Activated T-cell treated with anti-CD3 and anti-CD28 coated beads, Interleukin-2, amount 50 U/mL, for 72 hours (primary cell): ENCODE results near the gene DDR2. TPM values are rescaled to one million over a fixed set of nuclear protein-coding genes. Genes with fewer than 3 reads are reported as not detected.

Experiments used
- ATAC-seq, 2 donors: fragments of 150-1000 bp; cut with Tn5 transposase; replicated peaks in 1 of 2; 2 replicates each; pipeline ENCODE4 v1.10.0; 2021; ENCODE audit warnings: moderate library complexity in 2 of 2, mild to moderate bottlenecking in 1 of 2
- DNase-seq, 2 donors: peaks; one replicate each; pipeline ENCODE4 v3.0.0; 2021 to 2022; ENCODE audit warnings: mixed read lengths in 1 of 2
- H3K27ac Mint-ChIP-seq: one replicate; pipeline ENCODE4 v1.8.0; 2022; ENCODE audit warnings: mild to moderate bottlenecking, moderate library complexity, mixed read lengths
- H3K27me3 Mint-ChIP-seq: one replicate; pipeline ENCODE4 v1.8.0; 2022; ENCODE audit warnings: low read depth, mixed read lengths
- H3K36me3 Mint-ChIP-seq, 2 donors: one replicate each; pipeline ENCODE4 v1.8.0; 2022; ENCODE audit warnings: mixed read lengths in 2 of 2, mild to moderate bottlenecking in 1 of 2; ENCODE audit not compliant: insufficient read depth in 2 of 2
- H3K4me1 Mint-ChIP-seq: one replicate; pipeline ENCODE4 v1.8.0; 2022; ENCODE audit warnings: low read depth, mixed read lengths
- H3K4me3 Mint-ChIP-seq, 2 donors: one replicate each; pipeline ENCODE4 v1.8.0; 2022; ENCODE audit warnings: mild to moderate bottlenecking in 2 of 2, mixed read lengths in 2 of 2, moderate library complexity in 2 of 2
- H3K9me3 Mint-ChIP-seq, 2 donors: one replicate each; pipeline ENCODE4 v1.8.0; 2022; ENCODE audit warnings: mixed read lengths in 2 of 2
- total RNA-seq, 2 donors: library from RNA; stranded (reverse); gene quantifications; one replicate each; pipeline ENCODE4 v1.2.3, GENCODE V29; 2022

The DDR2 gene
- total RNA-seq, 2 donors from 2014 or later = 0.17 to 0.25 TPM

DNA sequence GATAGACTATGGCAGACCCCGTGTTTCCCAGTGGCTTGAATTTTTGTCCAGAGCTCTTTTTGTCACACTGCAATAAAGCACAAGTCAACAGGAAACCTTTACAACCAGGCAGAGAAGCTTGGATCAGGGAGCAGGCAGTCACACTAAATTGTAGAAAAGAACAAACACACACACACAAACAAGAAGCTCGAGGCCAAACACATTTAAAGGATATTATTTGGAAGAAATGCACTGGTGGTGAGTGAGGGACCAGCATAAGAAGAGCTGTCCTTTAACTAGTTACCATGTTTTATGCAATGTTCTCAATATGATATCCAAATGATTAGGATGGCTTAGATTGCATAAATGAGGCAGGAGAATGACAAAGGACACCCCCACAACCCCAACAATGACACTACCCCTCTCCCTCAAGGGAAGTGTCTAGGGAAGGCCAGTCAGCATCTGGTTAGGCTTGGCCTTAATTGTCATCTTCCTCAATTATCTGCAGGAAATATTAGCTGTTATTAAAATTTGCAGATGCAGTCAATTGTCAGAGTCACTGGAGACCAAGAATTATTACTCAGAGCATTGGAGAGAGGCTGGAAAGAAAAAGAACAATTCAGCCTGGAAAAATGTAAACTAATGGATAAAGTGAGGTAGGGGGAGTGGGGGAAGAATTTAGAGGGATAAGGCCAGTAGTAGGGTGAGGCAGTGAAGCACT is 35.3 kb downstream of the DDR2 start:
- Mint-ChIP-seq H3K27me3 (peaks cover 32% of the 10 kb centered on the region), H3K9me3 (peaks cover 0 to 2% of the 10 kb centered on the region in 2 donors), H3K4me1 (no peaks in the 10 kb centered on the region), H3K4me3 (no peak overlapping the region), H3K36me3 (no peaks in the 10 kb centered on the region), H3K27ac (no peak overlapping the region)
- no peak for DNase-seq
- ATAC-seq = no peak

DNA sequence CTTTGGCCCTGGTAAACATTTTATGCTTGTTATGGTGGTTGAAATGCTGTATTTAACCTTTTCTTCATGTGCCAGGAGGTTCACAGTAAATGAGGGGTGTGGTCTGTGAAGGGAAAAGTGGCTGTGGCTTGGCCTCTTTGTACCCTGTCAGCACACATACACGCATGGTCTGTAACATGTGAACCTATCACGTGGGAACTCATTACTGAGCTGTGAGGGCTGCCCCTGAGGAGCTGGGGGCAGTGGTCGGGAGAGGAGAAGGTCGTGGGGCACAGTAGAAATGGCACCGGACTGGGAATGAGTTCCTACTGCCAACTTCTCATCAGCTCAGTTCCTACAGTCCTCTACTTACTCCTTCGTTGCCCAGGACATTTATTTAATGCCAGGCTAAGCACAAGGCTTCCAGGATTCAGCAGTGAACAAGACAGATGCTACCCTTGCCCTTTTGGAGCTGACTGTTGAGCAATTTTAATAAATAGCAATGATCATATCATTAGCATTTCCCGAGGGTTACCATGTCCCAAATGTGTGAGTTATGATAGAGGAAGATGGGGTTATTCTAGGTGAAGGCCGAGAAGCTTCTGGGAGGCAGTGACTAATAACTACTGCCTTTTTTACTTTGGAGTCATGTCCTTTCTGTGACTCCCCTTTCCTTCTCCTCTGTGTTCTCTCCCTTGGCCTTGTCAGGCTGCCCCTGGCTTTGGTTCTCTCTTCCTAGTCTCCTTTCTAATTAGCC is 38.8 kb downstream of the DDR2 start:
- no peak overlapping the region for H3K27ac Mint-ChIP-seq
- no peak for ATAC-seq
- H3K36me3 Mint-ChIP-seq = no peaks in the 10 kb centered on the region
- peaks cover 0 to 2% of the 10 kb centered on the region in 2 donors for H3K9me3 Mint-ChIP-seq
- H3K4me3 Mint-ChIP-seq = no peak overlapping the region
- no peaks in the 10 kb centered on the region for H3K4me1 Mint-ChIP-seq
- no peak for DNase-seq
- peaks cover 18% of the 10 kb centered on the region for H3K27me3 Mint-ChIP-seq

DNA sequence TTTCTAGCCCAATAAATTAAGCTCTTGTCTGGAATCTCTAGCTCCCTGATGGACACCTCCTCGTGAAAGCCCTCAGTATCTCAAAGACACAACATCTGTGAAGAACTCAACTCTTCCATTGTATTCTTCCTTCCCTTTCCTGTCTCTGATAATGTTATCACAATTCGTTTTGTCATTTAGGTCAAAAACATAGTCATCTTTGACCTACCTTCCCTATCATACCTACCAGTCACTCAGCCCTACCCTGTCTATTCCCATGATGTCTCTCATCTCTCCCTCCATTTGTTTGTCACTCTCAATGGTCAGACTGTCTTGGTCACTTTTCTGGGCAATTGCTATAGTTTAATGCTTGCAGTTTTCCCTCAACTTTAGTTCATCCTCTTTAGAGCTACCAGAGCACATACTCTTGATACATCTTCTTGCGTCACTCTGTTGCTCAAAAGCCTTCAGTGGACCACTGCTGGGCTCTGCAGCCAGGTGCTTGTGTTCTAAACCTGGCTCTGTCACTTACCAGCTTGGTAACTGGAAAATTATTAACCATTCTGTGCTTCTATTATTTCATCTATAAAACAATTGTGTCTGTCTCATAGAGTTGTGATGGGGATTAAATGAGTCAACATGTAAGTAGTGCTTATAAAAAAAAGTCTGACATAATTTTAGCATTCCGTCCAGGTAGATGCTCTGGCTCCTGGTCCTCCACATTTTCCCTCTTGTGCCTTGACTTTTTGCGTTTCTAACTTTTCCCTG is 39.6 kb downstream of the DDR2 start:
- ATAC-seq = no peak
- Mint-ChIP-seq H3K4me3 (no peak overlapping the region), H3K27me3 (peaks cover 15% of the 10 kb centered on the region), H3K4me1 (no peaks in the 10 kb centered on the region), H3K36me3 (no peaks in the 10 kb centered on the region), H3K9me3 (peaks cover 0 to 2% of the 10 kb centered on the region in 2 donors), H3K27ac (no peak overlapping the region)
- DNase-seq = no peak

DNA sequence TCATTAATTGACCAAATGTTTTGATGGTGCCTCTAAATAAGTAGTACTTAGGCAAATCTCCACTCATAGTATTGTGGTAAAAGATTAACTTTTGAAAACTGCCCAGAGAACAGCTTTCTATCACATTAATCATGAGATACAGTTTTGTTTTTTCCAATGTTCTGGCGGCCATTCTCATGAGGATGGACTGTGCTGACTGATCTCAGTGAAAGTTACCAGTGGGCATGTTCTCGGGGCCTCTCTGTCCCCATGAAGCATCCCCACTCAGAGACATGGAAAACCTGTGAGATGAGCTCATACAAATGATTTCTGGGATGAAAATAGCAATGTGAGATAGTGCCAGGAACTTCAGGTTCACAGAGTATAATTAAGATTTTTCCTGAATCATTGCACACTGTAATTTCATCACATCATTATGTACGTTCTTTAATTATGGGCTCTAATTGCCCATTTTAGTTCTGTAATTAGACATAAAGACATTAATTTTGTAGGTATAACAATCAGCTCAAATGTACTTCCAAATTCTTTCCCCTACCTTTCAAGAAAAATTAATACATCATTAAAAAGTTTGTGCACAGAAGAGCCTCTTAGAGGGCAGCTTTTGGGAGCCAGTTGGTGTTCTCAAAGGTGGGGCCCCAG is 40.5 kb downstream of the DDR2 start:
- Mint-ChIP-seq H3K9me3 (peaks cover 0 to 2% of the 10 kb centered on the region in 2 donors), H3K4me1 (no peaks in the 10 kb centered on the region), H3K27me3 (peaks cover 7% of the 10 kb centered on the region), H3K36me3 (no peaks in the 10 kb centered on the region), H3K4me3 (no peak overlapping the region), H3K27ac (no peak overlapping the region)
- ATAC-seq (no peak), DNase-seq (no peak)

DNA sequence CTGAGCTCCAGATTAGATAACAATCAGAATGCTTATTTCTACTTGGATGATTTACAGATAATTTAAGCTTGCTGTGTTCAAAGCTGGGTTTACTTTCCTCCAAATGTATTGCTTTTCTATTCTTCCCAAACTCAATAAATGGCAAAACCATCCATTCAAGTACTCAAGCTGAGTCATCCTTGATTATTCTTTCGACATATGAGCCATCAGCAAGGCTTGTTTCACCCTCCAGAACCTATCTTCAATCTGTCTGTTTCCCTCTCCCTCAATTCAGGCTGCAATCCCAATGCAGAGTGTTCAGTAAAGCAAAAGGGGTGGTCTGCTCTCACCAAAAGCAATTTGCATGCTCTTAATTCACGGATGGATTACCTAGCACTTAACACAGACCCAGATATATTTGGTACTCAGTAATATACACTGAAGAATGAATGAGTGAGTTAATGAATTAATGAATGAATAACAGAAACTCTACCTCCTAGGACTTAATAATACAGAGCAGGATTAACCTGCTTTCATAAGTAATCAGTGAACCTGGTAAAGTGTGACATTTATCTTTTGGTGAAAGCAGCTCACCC is 41.9 kb downstream of the DDR2 start:
- ATAC-seq (no peak), DNase-seq (no peak)
- Mint-ChIP-seq H3K4me1 (no peaks in the 10 kb centered on the region), H3K27ac (no peak overlapping the region), H3K36me3 (no peaks in the 10 kb centered on the region), H3K9me3 (no peaks in the 10 kb centered on the region), H3K4me3 (no peak overlapping the region), H3K27me3 (peaks cover 6% of the 10 kb centered on the region)

DNA sequence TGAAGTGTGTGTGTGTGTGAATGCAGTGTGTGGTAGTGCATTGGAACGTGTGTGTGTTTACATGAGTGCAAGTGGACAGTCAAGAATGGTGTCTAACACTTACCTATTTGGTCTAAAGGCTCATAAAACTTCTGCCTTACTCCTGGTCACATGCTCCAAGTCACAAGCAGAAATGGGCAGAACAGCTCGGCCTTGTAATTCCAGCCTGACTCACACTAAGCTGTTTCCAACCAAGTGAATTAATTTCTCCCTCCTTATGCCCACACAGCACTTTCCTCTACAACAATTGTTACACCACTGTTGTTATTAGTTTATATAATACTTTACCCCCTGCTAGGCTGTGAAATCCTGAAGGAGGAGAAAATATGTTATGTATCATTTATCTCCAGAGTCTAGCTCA is 43.8 kb downstream of the DDR2 start:
- Mint-ChIP-seq H3K9me3 (peaks cover 0 to 2% of the 10 kb centered on the region in 2 donors), H3K4me1 (no peaks in the 10 kb centered on the region), H3K27me3 (no peaks in the 10 kb centered on the region), H3K4me3 (no peak overlapping the region), H3K27ac (no peak overlapping the region), H3K36me3 (peaks cover 0 to 1% of the 10 kb centered on the region in 2 donors)
- DNase-seq (no peak), ATAC-seq (no peak)

DNA sequence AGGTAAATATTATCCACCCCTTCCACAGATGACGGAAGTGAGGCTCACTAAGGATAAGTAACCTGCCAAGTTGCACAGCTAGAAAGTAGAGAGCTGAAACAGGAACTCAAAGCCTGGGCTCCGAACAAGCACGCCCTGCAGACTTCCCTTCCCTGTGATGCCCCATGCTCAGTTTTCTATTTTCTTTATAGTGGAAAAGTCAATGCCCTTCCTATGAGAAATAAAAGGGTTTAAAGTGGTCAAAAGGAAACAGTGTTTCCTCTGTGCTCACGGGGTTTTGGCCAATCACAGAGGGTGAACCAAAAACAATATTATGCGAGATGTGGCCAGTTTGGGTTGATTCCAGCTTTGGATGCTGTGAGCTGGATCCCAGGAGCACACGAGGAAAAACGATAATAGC is 44.5 kb downstream of the DDR2 start:
- no peak overlapping the region for H3K4me3 Mint-ChIP-seq
- H3K4me1 Mint-ChIP-seq = no peaks in the 10 kb centered on the region
- peaks cover 0 to 1% of the 10 kb centered on the region in 2 donors for H3K36me3 Mint-ChIP-seq
- peaks cover 0 to 2% of the 10 kb centered on the region in 2 donors for H3K9me3 Mint-ChIP-seq
- DNase-seq = no peak
- H3K27ac Mint-ChIP-seq = no peak overlapping the region
- no peaks in the 10 kb centered on the region for H3K27me3 Mint-ChIP-seq
- no peak for ATAC-seq

DNA sequence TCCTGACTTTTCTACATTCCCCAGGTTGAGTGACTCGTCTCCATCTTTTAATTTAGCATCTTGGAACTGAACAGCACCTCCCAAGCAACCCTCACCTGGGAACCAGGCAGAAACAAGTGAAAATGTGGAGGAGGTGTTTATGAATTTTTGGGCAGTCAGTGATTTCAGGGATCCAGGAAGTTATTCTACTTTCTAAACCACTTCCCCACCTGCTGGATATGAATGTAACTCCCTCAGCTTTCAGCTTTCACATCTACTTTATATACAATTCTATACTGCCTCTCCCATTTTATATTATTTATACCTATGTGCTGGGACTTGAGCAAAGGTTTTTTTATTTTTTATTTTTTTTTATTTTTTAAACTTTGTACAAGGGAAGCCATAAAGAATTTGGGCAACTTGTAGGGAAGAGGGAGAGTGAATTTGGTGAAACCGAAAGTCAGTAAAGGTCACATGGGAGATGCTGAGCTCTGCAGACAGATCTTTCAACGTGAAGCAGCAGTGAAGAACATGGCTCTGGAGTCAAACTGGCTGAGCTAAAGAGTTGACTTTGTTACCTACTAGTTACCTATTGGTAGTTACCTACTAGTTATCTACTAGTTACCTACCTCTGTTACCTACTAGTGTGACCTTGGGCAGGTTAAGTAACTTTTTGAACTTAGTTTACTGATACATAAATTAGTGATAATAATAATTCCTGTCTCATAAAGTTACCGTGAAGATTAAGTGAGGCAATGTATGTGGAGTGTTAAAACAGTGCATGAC is 45.5 kb downstream of the DDR2 start:
- no peaks in the 10 kb centered on the region for H3K4me1 Mint-ChIP-seq
- ATAC-seq = no peak
- no peaks in the 10 kb centered on the region for H3K27me3 Mint-ChIP-seq
- peaks cover 0 to 2% of the 10 kb centered on the region in 2 donors for H3K9me3 Mint-ChIP-seq
- no peak overlapping the region for H3K4me3 Mint-ChIP-seq
- no peak for DNase-seq
- H3K36me3 Mint-ChIP-seq = peaks cover 0 to 1% of the 10 kb centered on the region in 2 donors
- H3K27ac Mint-ChIP-seq = no peak overlapping the region

DNA sequence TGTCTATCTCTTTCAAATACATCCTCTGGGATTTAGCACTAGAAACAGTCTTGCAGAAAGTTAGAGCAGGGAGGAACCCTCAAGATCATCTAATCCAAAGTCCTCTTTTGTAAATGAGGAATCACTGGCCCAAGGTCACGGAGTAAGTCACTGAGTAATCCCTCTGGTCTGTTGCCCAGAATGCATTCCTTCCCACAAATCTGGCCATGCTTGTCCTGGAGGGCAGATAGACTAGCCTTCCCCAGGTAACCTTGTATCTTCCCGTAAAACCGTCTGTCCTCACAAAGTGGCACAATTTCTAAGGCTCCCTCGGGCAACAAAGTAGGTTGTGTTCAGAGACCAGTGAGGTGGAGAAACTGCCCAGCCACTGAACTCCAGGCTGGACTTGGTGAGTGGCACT is 46.2 kb downstream of the DDR2 start:
- no peak overlapping the region for H3K4me3 Mint-ChIP-seq

DNA sequence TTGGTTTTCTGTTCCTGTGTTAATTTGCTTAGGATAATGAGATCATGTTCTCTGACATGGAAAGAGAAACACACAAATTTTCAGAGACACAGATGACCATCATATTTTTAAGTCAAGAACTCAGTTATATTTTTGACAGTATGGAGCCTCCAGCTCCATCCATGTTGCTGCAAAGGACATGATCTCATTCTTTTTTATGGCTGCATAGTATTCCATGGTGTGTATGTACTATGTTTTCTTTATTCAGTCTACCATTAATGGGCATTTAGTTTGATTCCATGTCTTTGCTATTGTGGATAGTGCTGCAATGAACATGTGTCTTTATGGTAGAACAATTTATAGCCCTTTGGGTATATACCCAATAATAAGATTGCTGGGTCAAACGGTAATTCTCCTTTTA is 47.0 kb downstream of the DDR2 start:
- no peaks in the 10 kb centered on the region for H3K27me3 Mint-ChIP-seq
- no peak overlapping the region for H3K27ac Mint-ChIP-seq
- ATAC-seq (no peak), DNase-seq (no peak)
- H3K4me1 Mint-ChIP-seq = no peaks in the 10 kb centered on the region
- H3K4me3 Mint-ChIP-seq = no peak overlapping the region
- H3K36me3 Mint-ChIP-seq = peaks cover 0 to 1% of the 10 kb centered on the region in 2 donors
- peaks cover 0 to 2% of the 10 kb centered on the region in 2 donors for H3K9me3 Mint-ChIP-seq

More for the DNA sequence above, 46.2 kb downstream of the DDR2 start:
- H3K9me3 Mint-ChIP-seq = peaks cover 0 to 2% of the 10 kb centered on the region in 2 donors
- ATAC-seq (no peak), DNase-seq (no peak)
- no peak overlapping the region for H3K27ac Mint-ChIP-seq
- no peaks in the 10 kb centered on the region for H3K4me1 Mint-ChIP-seq
- H3K36me3 Mint-ChIP-seq = peaks cover 0 to 1% of the 10 kb centered on the region in 2 donors
- no peaks in the 10 kb centered on the region for H3K27me3 Mint-ChIP-seq

DNA sequence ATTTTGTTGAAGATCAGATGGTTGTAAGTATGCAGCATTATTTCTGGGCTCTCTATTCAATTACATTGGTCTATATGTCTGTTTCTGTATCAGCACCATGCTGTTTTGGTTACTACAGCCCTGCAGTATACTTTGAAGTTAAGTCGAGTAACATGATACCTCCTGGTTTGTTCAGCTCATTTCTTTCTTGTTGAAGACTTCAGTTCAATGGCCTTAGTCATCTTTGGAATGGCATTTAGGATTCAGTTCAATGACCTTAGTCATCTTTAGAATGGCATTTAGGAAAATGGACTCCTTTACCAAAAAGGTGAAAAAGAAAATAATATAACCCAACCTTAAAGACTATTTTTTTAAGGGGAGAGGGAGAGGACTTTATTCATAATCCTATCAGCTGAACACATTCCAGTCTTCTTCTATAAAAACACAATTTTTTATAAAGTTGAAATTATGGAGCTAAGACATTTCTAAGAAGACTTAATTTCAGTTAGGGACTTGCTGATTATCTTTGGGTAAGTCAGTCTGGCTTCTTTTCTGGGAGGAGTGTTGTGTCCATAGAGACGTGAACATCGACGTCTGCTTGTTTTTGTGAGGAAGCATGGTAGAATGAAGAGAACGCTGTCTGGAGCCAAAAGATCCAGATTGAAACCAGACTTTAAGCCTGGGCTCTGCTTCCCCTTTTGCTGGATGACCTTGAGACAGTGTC is 48.3 kb downstream of the DDR2 start:
- Mint-ChIP-seq H3K4me1 (no peaks in the 10 kb centered on the region), H3K9me3 (peaks cover 0 to 2% of the 10 kb centered on the region in 2 donors), H3K4me3 (no peak overlapping the region), H3K27me3 (no peaks in the 10 kb centered on the region), H3K27ac (no peak overlapping the region), H3K36me3 (peaks cover 0 to 1% of the 10 kb centered on the region in 2 donors)
- ATAC-seq (no peak), DNase-seq (no peak)

DNA sequence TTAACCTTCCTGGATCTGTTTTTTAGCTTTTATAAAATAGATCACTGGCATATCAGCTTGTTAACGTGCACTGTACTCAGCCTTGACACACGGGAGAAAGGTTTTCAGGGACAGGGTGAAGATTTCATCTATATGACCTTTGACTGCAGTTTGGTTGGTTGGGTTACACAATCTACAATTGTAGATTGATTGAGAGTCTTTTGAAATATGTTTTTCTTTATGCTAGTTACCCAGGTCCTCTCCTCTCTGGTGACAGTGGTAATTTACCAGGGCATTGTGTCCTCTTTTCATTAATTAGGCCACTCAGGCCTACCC is 48.8 kb downstream of the DDR2 start:
- Mint-ChIP-seq H3K27ac (no peak overlapping the region), H3K9me3 (peaks cover 0 to 2% of the 10 kb centered on the region in 2 donors)
- no peak for ATAC-seq

More for the DNA sequence above, 48.8 kb downstream of the DDR2 start:
- no peak overlapping the region for H3K4me3 Mint-ChIP-seq
- no peak for DNase-seq
- no peaks in the 10 kb centered on the region for H3K4me1 Mint-ChIP-seq
- peaks cover 0 to 1% of the 10 kb centered on the region in 2 donors for H3K36me3 Mint-ChIP-seq
- no peaks in the 10 kb centered on the region for H3K27me3 Mint-ChIP-seq
